Nucleus accumbens (tissue), 56 donors: Measurements from ENCODE around the gene PHLPP2.
"Not testable (repeated sequence)": the region's sequence is repeated elsewhere in the genome, so short reads cannot be mapped to it uniquely, and the experiment has no call there.

Experiments used
- DNase-seq, 56 donors: peaks; one replicate each; lab custom pipeline; 2025; lab: John Stamatoyannopoulos, UW

The PHLPP2 gene

DNA sequence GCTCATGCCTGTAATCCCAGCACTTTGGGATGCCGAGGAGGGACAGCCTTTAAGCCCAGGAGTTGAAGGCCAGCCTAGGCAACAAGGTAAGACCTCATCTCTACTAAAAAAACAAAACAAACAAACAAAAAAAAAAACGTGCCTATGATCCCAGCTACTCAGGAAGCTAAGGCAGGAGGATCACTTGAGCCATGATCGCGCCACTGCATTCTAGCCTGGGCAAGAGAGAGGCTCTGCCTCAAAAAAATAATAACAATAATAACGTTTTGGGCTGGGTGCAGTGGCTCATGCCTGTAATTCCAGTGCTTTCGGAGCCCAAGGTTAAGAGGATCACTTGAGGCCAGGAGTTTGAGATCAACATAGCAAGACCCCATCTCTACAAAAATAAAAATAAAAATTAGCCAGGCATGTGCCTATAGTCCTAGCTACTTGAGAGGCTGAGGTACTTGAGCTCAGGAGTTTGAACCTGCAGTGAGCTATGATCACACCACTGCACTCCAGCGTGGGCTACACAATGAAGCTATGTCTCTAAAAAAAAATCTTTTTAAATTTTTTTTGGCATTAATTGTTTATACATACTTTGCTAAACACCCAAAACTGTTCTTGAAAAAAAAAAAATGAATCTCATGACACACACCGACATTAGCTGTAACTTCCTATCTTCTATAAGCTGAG lies 3.3 kb downstream of the PHLPP2 start:
- no peak for DNase-seq

DNA sequence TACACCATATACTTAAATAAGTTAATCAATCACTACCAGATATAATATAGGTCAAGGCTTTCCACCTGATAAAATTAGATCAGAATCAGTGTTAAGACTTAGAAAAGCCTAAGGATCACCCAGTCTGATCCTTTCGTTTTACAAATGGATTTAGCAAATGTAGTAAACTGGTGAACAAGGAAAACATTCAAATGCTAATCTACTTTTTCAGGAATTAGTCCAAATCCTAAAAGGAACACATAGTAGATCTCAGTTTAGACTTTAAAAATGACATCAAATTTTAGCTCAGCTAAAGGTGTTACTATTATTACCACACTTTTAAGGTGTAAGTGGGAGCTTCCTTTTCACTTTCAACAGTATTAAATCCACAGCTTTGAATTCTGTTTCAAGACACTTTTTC lies 12.0 kb downstream of the PHLPP2 start:
- no peak for DNase-seq

- DNase-seq = no peak
These were observed 12.7 kb downstream of the PHLPP2 start for GRCh38 chr16:71711789-71712188.

DNA sequence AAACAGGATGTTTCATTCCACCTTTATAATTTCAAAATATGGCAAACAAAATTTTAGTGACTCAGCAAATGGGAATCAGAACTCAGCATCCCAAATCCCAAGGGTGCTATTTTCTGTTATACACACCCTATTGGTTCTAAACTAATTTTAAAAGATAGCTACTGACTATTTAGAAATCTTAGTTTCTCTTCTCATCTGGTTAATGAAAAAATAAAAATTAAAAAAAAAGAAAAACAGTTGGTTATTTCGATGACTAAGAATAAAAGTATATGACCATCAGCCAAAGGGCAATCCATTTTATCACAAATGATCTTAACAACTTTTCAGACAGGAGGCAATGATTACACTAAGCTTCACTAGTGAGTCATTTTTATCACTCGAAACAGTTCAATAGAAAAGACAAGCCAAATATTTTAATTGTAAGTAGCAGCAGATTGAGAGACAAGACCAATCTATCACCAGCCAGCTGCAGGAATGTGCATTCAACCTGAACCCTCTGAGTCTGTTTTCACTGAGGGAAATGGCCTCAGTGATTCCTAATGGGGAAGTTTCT lies 15.2 kb downstream of the PHLPP2 start:
- DNase-seq = no peak

DNA sequence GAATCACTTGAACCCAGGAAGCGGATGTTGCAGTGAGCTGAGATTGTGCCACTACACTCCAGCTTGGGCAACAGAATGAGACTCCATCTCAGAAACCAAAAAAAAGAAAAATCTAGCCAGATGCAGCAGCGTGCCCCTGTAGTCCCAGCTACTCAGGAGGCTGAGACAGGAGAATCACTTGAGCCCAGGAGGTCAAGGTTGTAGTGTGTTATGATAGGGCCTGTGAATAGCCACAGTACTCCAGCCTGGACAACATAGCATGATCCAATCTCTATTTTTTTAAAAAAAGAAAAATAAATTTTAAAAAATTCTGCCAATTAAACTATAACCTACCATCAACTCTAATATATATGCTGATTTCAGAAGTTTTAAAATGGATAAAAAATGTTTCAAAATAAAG lies 15.8 kb downstream of the PHLPP2 start:
- DNase-seq = no peak

- no peak for DNase-seq
These were observed 17.3 kb downstream of the PHLPP2 start for GRCh38 chr16:71707199-71707598.

DNA sequence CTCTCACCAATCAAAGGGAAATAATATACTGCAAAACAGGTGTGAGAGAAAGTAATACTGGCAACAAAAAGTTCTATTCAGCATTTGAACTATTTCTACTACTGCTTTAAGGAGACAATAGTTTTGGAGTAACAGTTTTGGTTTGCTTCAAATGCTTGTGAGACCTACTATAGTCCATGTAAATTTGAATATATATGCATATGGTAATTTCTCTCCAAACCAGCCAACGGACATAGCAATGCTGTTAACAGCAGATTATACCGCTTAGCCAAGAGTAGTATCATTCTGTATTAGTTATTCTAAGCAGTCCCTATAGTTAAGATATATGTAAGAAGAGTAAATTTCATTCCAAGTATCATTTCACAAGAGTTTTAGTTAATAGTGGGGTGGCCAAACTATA lies 18.5 kb downstream of the PHLPP2 start:
- DNase-seq = no peak

DNA sequence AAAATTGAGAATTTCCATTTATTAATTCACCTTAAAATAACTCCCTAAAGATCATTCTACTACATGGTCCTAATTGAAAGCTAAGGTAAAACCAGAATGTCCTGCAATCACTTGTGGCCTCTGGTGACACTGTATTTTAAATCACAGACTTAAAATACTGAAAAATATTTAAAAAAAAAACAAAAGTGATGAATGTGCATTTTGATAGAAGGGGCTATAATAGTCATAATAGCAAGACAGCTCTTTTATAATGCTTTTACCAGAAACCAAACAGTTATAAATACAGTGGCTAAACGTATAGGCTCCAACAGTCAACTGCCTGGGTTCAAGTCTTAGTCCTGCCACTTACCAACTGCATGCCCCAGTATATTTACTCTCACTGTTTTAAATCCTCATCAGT lies 21.2 kb downstream of the PHLPP2 start:
- no peak for DNase-seq

DNA sequence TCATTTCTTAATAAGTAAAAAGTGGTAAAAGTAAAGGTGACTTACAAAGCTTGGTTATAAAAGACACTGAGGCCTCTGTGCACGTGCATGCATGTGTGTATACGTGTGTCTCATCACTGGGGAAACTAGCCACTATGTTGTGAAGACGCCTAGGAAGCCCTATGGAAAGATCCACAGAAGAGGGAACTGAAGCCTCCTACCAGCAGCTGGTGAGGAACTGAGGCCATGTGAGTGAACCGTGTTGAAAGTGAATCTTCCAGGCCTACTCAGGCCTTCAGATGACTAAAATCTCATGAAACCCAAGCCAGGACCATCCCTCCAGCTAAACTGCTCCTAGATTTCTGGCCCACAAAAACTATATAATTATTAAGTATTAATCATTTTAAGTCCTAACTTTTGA lies 23.7 kb downstream of the PHLPP2 start:
- DNase-seq = no peak

DNA sequence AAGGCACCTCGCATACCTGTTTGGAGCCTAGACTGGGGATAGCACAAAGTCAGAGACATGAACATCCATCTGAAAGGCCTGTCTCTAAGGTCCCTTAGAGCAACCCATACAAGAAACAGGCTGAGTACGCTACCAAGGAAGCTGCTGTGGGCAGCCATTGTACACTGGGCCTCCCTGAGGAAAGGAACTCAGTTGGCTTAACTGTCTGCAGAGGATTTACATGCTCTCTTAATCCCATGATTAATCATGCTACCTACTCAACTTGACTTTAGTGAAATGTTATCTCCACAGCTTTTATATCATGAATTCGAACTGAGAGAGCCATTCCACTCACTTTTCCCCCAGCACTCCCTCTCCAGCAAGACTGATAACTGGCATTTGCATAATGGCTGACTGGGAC lies 26.0 kb downstream of the PHLPP2 start:
- no peak for DNase-seq

- DNase-seq = no peak
These were observed 31.3 kb downstream of the PHLPP2 start for GRCh38 chr16:71693164-71693563.

DNA sequence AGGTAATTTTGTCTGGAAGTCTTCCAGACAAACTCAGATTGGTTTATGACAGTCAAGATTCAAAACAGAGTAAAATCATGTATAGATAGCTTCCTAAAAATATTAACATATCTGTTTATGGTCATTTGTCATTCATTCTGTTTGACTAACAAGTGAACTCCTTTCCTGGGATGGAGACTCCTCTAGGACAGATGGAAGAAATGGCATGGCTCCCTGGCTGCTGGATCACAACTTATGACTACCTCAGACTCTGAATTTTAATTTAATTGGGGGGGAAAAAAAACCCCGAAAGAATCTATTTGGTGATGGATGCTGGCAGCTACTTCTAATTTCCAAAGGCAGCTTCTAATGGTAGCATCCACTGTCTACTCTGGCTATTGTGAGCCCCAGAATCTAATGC lies 34.6 kb downstream of the PHLPP2 start:
- no peak for DNase-seq

- DNase-seq = no peak
These were observed 36.6 kb downstream of the PHLPP2 start for GRCh38 chr16:71687861-71688260.

- not testable (repeated sequence) for DNase-seq
These were observed 40.2 kb downstream of the PHLPP2 start for GRCh38 chr16:71684280-71684679.

DNA sequence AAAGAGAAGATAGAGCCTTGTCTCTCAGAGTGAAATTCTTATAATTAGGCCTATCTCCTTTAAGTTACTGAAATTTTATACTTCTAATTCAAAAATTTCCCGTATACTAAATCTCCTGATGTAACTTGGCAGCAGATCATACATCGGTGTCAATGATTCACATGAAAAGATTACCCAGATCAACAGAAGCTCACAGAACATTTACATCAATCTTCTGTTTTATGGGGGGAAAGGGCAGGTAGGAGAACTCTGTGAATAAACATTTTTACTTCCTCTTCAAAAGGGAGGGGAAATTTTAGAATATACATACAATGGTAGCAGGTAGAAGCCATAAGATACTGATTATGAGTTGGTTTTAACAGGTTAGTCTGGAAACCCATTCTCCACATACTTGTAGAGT lies 43.1 kb downstream of the PHLPP2 start:
- DNase-seq = no peak

- no peak for DNase-seq
These were observed 48.3 kb downstream of the PHLPP2 start for GRCh38 chr16:71676236-71676635.

DNA sequence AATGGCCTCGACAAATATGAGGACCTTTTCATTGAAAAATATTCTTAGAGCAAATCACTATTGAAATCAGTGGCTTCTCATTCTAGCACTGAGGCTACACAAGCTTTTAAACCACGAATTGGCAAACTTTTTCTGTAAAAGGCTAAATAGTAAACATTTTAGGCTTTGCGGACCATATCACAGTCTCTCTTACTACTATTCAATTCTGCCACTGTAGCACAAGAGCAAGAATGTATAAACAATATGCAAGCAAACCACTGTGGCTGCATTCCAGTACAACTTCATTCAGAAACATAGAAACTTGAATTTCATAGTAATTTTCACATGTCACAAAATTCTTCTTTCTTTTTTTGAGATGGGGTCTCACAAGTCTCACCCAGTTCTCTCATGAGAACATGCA lies 49.1 kb downstream of the PHLPP2 start:
- DNase-seq = no peak

- DNase-seq = no peak
These were observed 50.3 kb downstream of the PHLPP2 start for GRCh38 chr16:71674229-71674628.

GRCh38 chr16:71673582-71673973 lies 50.9 kb downstream of the PHLPP2 start:
- DNase-seq = no peak

DNA sequence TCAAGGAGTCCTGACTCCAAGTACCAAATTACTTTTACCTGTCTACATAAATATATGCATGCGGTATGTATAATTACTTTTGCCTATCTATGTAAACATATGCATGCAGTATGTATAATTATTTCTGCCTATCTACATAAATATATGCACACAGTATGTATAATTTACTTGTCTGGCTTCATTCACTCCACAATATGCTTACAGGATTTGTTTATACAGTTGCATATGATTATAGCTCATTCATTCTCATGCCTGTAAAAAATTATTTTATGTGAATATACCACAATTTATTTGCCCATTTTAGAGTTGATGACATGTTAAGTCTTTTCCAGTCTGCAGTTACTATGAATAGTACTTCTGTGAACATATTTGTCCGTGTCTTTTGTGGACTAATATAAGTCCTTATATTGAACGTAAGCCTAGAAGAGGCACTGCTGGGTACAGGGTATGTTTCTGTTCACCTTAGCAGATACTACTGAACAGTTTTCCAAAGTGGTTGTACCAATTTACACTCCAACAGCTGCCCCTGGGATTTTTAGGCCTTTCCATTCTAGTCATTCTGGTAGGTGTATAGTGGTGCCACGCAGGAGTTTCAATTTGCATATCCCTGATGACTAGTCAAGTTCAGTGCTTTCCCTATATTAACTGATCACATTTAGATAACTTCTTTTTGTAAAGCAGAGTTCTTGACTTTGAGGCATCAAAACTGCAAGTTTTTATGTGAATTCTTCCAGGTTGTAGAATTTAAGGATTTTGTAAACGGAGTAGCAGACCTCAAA lies 51.5 kb downstream of the PHLPP2 start:
- DNase-seq = no peak

DNA sequence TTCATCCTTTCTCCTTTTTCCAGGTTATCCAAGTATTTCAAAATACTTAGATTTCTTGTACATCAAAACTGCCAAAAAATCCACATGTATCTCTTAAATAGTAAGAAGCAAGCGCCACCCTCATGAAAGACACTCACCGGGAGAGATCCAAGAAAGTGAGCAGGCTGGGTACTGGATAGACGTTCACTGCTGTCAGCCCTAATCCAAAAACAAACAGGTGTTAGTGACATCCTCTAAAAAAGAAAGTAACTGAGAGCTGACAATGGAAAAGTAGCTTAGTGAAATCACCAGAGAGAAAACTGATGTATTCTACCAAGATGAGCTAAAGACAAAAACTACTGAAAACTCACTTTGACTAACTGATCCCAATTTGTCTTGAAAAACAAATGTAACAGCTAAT lies 52.4 kb downstream of the PHLPP2 start:
- no peak for DNase-seq

DNA sequence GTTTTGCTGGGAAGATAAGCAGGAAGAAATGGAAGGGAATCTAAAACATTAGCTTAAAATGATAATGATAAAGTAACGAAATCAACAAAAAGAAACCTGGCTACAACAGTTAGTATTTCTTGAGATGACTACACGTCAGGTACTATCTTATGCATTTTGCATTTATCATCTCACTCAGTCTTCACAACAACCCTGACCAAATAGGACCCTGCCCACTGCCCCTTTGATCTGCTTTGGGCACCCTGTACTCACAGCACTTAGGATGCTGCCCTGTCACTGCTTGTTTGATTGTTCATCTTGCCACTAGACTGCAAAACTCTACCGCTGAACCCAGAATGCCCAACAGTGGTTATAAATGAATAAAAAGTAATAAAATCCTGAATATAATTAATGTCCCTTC lies 53.3 kb downstream of the PHLPP2 start:
- DNase-seq = no peak
